SH-SY5Y (cell line): Measurements from ENCODE around the gene CCL28.

Experiments
- GATA2 ChIP-seq: IDR thresholded peaks from 2 replicates; pipeline ENCODE4 v1.6.1; 2011; ENCODE audit warnings: mild to moderate bottlenecking, low read depth, low read length
- GATA3 ChIP-seq: IDR thresholded peaks from 2 replicates; pipeline ENCODE4 v1.6.1; 2011; ENCODE audit warnings: low read depth, mild to moderate bottlenecking, low read length, moderate library complexity

GRCh38 chr5:43413966-43414365, 1.8 kb upstream of the CCL28 start:
- TF ChIP-seq GATA2, result no peak
- TF ChIP-seq GATA3, result no peak
